H1 (cell line): Measurements from ENCODE around the gene ZBTB40. TPM values are rescaled to one million over a fixed set of nuclear protein-coding genes. Genes with fewer than 3 reads are reported as not detected.

Experiments
- CTCF ChIA-PET: fragments of 300-600 bp; sonication (Branson Sonifier 250); formaldehyde crosslinking; loops from one replicate; lab custom pipeline; 2021; ENCODE audit not compliant: partially characterized antibody; lab: Charles Lee
- POLR2A ChIA-PET: fragments of 300-600 bp; sonication (Branson Sonifier 250); formaldehyde crosslinking; loops from one replicate; lab custom pipeline; 2021; ENCODE audit warnings: inconsistent platforms; ENCODE audit not compliant: partially characterized antibody; lab: Charles Lee
- DNase-seq, 2 experiments: peaks; one replicate each; pipeline versions ENCODE4 v3.0.0 to v3.0.0-alpha.2; 2010 to 2022; ENCODE audit warnings: low spot score in 2 of 2, low read depth in 1 of 2, mixed read lengths in 1 of 2
- FAIRE-seq: peaks from 2 replicates; lab custom pipeline; 2011; peaks lifted over from hg19 to GRCh38; lab: Jason Lieb, UNC
- H2AFZ ChIP-seq: 2 replicates; pipeline ENCODE4 v1.8.1; 2012; ENCODE audit warnings: low read length, inconsistent platforms
- H2AK5ac ChIP-seq: 2 replicates; pipeline ENCODE4 v1.6.1; 2013; ENCODE audit warnings: low read depth, low read length
- H2BK120ac ChIP-seq: replicated peaks from 2 replicates; pipeline ENCODE3; 2013; ENCODE audit warnings: low read depth, low read length, inconsistent platforms
- H2BK12ac ChIP-seq: 2 replicates; pipeline ENCODE4 v1.6.1; 2013; ENCODE audit warnings: low read depth, low read length
- H2BK15ac ChIP-seq: 2 replicates; pipeline ENCODE4 v1.6.1; 2013; ENCODE audit warnings: low read length
- H2BK20ac ChIP-seq: 2 replicates; pipeline ENCODE4 v1.6.1; 2013; ENCODE audit warnings: low read length
- H2BK5ac ChIP-seq: 2 replicates; pipeline ENCODE4 v1.6.1; 2013; ENCODE audit warnings: low read depth, low read length
- H3K14ac ChIP-seq: 2 replicates; pipeline ENCODE4 v1.6.1; 2013; ENCODE audit warnings: inconsistent platforms; ENCODE audit not compliant: insufficient read length
- H3K18ac ChIP-seq: 2 replicates; pipeline ENCODE4 v1.6.1; 2013; ENCODE audit warnings: low read length; ENCODE audit errors: extremely low read depth
- H3K23ac ChIP-seq: 2 replicates; pipeline ENCODE4 v1.6.1; 2013; ENCODE audit warnings: inconsistent platforms; ENCODE audit not compliant: insufficient read length
- H3K23me2 ChIP-seq: 2 replicates; pipeline ENCODE4 v1.6.1; 2013; ENCODE audit warnings: low read depth, low read length
- H3K27ac ChIP-seq: 2 replicates; pipeline ENCODE4 v1.6.1; 2011; ENCODE audit warnings: low read depth, low read length, inconsistent platforms
- H3K27me3 ChIP-seq, 4 experiments: replicated peaks in 1 of 4; 1 replicate in 1 of 4; 2 replicates in 3 of 4; pipeline versions ENCODE4 v1.6.1 to v1.8.1; 2011 to 2013; ENCODE audit warnings: low read length in 3 of 4, mild to moderate bottlenecking in 3 of 4, inconsistent platforms in 2 of 4, mixed read lengths in 2 of 4, moderate library complexity in 1 of 4; ENCODE audit not compliant: control insufficient read depth in 3 of 4, insufficient read depth in 3 of 4; ENCODE audit errors: extremely low read depth in 1 of 4
- H3K36me3 ChIP-seq, 4 experiments: 2 replicates each; pipeline versions ENCODE4 v1.6.1 to v1.8.1; 2011 to 2013; ENCODE audit warnings: mild to moderate bottlenecking in 4 of 4, low read length in 3 of 4, moderate library complexity in 2 of 4, control low read depth in 1 of 4, inconsistent platforms in 1 of 4; ENCODE audit not compliant: insufficient read depth in 4 of 4, control insufficient read depth in 2 of 4
- H3K4ac ChIP-seq: replicated peaks from 2 replicates; pipeline ENCODE3; 2013; ENCODE audit warnings: low read length, low read depth, mixed read lengths, inconsistent platforms; ENCODE audit not compliant: insufficient read length
- H3K4me1 ChIP-seq, 4 experiments: replicated peaks in 1 of 4; 1 replicate in 1 of 4; 2 replicates in 3 of 4; pipeline versions ENCODE4 v1.6.1 to v1.8.1; 2011 to 2013; ENCODE audit warnings: low read length in 3 of 4, inconsistent platforms in 2 of 4, mixed read lengths in 1 of 4; ENCODE audit not compliant: insufficient read depth in 4 of 4, control insufficient read depth in 3 of 4
- H3K4me2 ChIP-seq, 2 experiments: 2 replicates each; pipeline versions ENCODE4 v1.6.1 to v1.8.1; 2011 to 2013; ENCODE audit warnings: low read depth in 2 of 2, low read length in 2 of 2, control low read depth in 1 of 2, inconsistent platforms in 1 of 2, mild to moderate bottlenecking in 1 of 2; ENCODE audit not compliant: insufficient read depth in 1 of 2
- H3K4me3 ChIP-seq, 4 experiments: fragments of 200-600, 300-600 bp in 1 of 4; sonication (generic), shearing (Covaris generic), sonication (Bioruptor Twin) in 1 of 4; 2 replicates each; pipeline versions ENCODE4 v1.5.1 to v1.8.1; 2011 to 2016; ENCODE audit warnings: low read length in 4 of 4, low read depth in 3 of 4, control low read depth in 2 of 4, inconsistent platforms in 2 of 4, mild to moderate bottlenecking in 2 of 4, mixed read lengths in 1 of 4, moderate library complexity in 1 of 4; ENCODE audit not compliant: insufficient read depth in 2 of 4; ENCODE audit errors: extremely low read depth in 1 of 4
- H3K56ac ChIP-seq: replicated peaks from 2 replicates; pipeline ENCODE3; 2013; ENCODE audit warnings: low read depth, mild to moderate bottlenecking, mixed read lengths, low read length, inconsistent platforms; ENCODE audit not compliant: insufficient read length
- H3K79me1 ChIP-seq: 2 replicates; pipeline ENCODE4 v1.6.1; 2013; ENCODE audit warnings: low read depth, low read length, control low read depth
- H3K79me2 ChIP-seq, 2 experiments: 2 replicates each; pipeline versions ENCODE4 v1.6.1 to v1.8.1; 2012 to 2013; ENCODE audit warnings: low read length in 2 of 2, mild to moderate bottlenecking in 2 of 2, inconsistent platforms in 1 of 2; ENCODE audit not compliant: insufficient read depth in 2 of 2, control insufficient read depth in 1 of 2
- H3K9ac ChIP-seq, 4 experiments: replicated peaks in 1 of 4; 1 replicate in 1 of 4; 2 replicates in 3 of 4; pipeline versions ENCODE4 v1.6.1 to v1.8.1; 2011 to 2013; ENCODE audit warnings: low read depth in 3 of 4, low read length in 3 of 4, control low read depth in 2 of 4, mild to moderate bottlenecking in 2 of 4, moderate library complexity in 2 of 4, inconsistent platforms in 1 of 4; ENCODE audit errors: extremely low read depth in 1 of 4
- H3K9me3 ChIP-seq, 2 experiments: 2 replicates each; pipeline versions ENCODE4 v1.6.1 to v1.8.1; 2012 to 2013; ENCODE audit warnings: mild to moderate bottlenecking in 2 of 2, moderate library complexity in 2 of 2, control low read depth in 1 of 2, inconsistent platforms in 1 of 2, low read depth in 1 of 2, low read length in 1 of 2, mixed read lengths in 1 of 2; ENCODE audit not compliant: insufficient read depth in 2 of 2
- H4K20me1 ChIP-seq, 2 experiments: replicated peaks in 1 of 2; 2 replicates each; pipeline versions ENCODE3 to v1.8.1; 2011 to 2013; ENCODE audit warnings: inconsistent platforms in 2 of 2, low read length in 2 of 2, mild to moderate bottlenecking in 1 of 2; ENCODE audit not compliant: insufficient read depth in 2 of 2, control insufficient read depth in 1 of 2
- H4K5ac ChIP-seq: 2 replicates; pipeline ENCODE4 v1.6.1; 2013; ENCODE audit warnings: low read length, low read depth, mixed read lengths, inconsistent platforms; ENCODE audit not compliant: insufficient read length
- H4K8ac ChIP-seq: 2 replicates; pipeline ENCODE4 v1.8.0; 2013; ENCODE audit warnings: mild to moderate bottlenecking, moderate library complexity, low read length, inconsistent platforms; ENCODE audit not compliant: insufficient read depth; ENCODE audit errors: extremely low read depth
- H4K91ac ChIP-seq: replicated peaks from 2 replicates; pipeline ENCODE3; 2013; ENCODE audit warnings: low read length, mixed read lengths, inconsistent platforms; ENCODE audit not compliant: insufficient read length
- ASH2L ChIP-seq: fragments of 200-600, 300-600 bp; sonication (generic); IDR thresholded peaks from one replicate; pipeline ENCODE4 v1.7.1; 2017; ENCODE audit warnings: low read length
- ZNF274 ChIP-seq: IDR thresholded peaks from 2 replicates; pipeline ENCODE4 v1.7.0; 2012; ENCODE audit warnings: low read length, borderline replicate concordance; ENCODE audit errors: extremely low read depth
- WGBS, 2 experiments: shearing (Covaris generic) in 1 of 2; methylation state at CpG; one replicate each; pipeline versions ENCODE4 v1.1.6 to v1.1.7; 2013 to 2015; ENCODE audit warnings: low lambda C conversion rate in 2 of 2, mixed read lengths in 2 of 2, inconsistent platforms in 1 of 2, low coverage in 1 of 2, missing lambda C conversion rate in 1 of 2; ENCODE audit not compliant: insufficient replicate concordance in 2 of 2, insufficient coverage in 1 of 2, insufficient read length in 1 of 2; ENCODE audit errors: extremely low coverage in 1 of 2, missing lambda C conversion rate in 1 of 2; 5-methylcytosine and 5-hydroxymethylcytosine counted together
- polyA plus RNA-seq, 7 experiments: library from polyadenylated mRNA; depleted of rRNA in 3 of 7; stranded (reverse) in 5 of 7; unstranded in 2 of 7; fragments of >200 nt in 5 of 7; fragments of 200-250 nt in 2 of 7; gene quantifications; 1 replicate in 5 of 7; 2 replicates in 1 of 7; 4 replicates in 1 of 7; pipeline versions ENCODE4 v1.2.1 to v1.2.3, GENCODE V29; 2011 to 2013; ENCODE audit warnings: missing spikeins in 2 of 7, mixed read lengths in 2 of 7
- total RNA-seq: library from RNA; stranded (reverse); fragmentation: NEBNext Ultra II Directional; extraction: Animal tissue kit (Norgen Biotek cat#: 25700); gene quantifications from 2 replicates; pipeline ENCODE4 v1.2.1, GENCODE V29; 2021

ZBTB40 gene
- total and polyA plus RNA-seq, 2 of the 8 experiments (the other 6 are each of a cell fraction or from before 2014, with no cell fraction given) = 3.1 to 19.3 TPM

DNA sequence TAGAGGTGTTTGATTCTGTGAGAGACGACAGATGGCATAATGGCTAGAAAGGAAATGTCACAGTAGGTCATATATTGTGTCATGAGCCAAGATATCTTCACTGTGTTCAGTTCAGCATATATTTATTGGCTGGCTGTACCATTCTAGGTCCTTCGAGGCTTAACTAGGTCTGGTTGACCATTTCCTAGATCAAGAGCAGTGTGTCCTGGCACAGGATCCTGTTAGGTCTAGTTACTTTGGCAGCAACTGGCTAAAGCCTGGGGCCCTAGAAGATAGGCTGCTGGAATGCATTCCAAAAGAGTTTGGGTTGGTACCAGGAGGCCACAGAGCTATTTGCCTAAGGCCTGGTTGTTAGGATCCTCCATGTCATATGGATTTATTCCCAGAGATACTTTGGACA lies 20.9 kb downstream of the ZBTB40 start:
- Histone ChIP-seq H3K9ac (no peak overlapping the region), H3K79me2 (peaks cover 0 to 28% of the 10 kb centered on the region in 2 experiments; a peak in 2 of 4 replicates), H3K4me2 (no peak overlapping the region), H3K4me3 (no peak overlapping the region), H3K23ac (no peak overlapping the region), H3K4ac (no peak overlapping the region), H3K56ac (no peak overlapping the region), H2AK5ac (no peak overlapping the region), H3K79me1 (peaks cover 3% of the 10 kb centered on the region; the same call in 1 of the 2 replicates), H2BK120ac (no peak overlapping the region), H3K27me3 (no peaks in the 10 kb centered on the region), H2BK12ac (no peak overlapping the region), H3K14ac (no peak overlapping the region), H2BK15ac (no peak overlapping the region), H3K27ac (no peak overlapping the region), H3K36me3 (no peaks in the 10 kb centered on the region), H2BK20ac (no peak overlapping the region), H3K23me2 (no peaks in the 10 kb centered on the region), H4K8ac (no peak overlapping the region), H3K4me1 (no peaks in the 10 kb centered on the region), H3K9me3 (no peaks in the 10 kb centered on the region), H4K91ac (no peak overlapping the region), H4K20me1 (no peaks in the 10 kb centered on the region), H4K5ac (no peak overlapping the region), H2AFZ (no peak overlapping the region), H2BK5ac (no peak overlapping the region), H3K18ac (no peak overlapping the region)
- DNase-seq (no peak), FAIRE-seq (no peak)
- POLR2A ChIA-PET = no interaction called here
- TF ChIP-seq ASH2L = no peak
- TF ChIP-seq ZNF274 = no peak
- CTCF ChIA-PET = interaction anchor here (0.6 to 2.6 kb wide), 9 partner anchors 8 to 170 kb away, joined by 3 to 10 read pairs (median 3); no protein-coding TSS in a partner anchor
- 96% methylated on average over 2 of the region's 2 CpGs; no CpG with 5 or more reads in 1 of the 2 experiments for WGBS, 2 experiments
